A549 (cell line): ENCODE measurements around the gene SLC23A2. TPM values are rescaled to one million over a fixed set of nuclear protein-coding genes. Genes with fewer than 3 reads are reported as not detected.
A peak's percentile ranks its signal among the peaks of the same experiment; 100 is the strongest.

ENCODE experiments used
- ATAC-seq, 2 experiments: fragments of 200-7000 bp in 1 of 2; fragments of >200 bp in 1 of 2; cut with Nextera tagmentation in 1 of 2; cut with Tn5 transposase in 1 of 2; 3 replicates each; pipeline versions ENCODE4 v1.8.0 to v1.9.1; 2018 to 2020; ENCODE audit warnings: mild to moderate bottlenecking in 1 of 2, moderate library complexity in 1 of 2
- CTCF ChIA-PET: fragments of 300-600 bp; sonication (Branson Sonifier 250); formaldehyde crosslinking; extraction: SDS; loops from one replicate; lab custom pipeline; 2021; ENCODE audit warnings: antibody characterized with exemption, inconsistent platforms; lab: Yijun Ruan, JAX
- POLR2A ChIA-PET: fragments of 350-600 bp; formaldehyde crosslinking; extraction: SDS; loops from one replicate; lab custom pipeline; 2021; ENCODE audit warnings: antibody characterized with exemption, inconsistent platforms; lab: Yijun Ruan, JAX
- DNase-seq, 2 experiments: peaks; one replicate each; pipeline versions ENCODE4 v3.0.0 to v3.0.0-alpha.2; 2011 to 2016; ENCODE audit warnings: low read depth in 1 of 2, low spot score in 1 of 2
- FAIRE-seq: peaks from 2 replicates; lab custom pipeline; 2011; peaks lifted over from hg19 to GRCh38; lab: Jason Lieb, UNC
- H3K27ac ChIP-seq, 2 experiments: fragments of >200 bp; sonication (Bioruptor Twin); formaldehyde crosslinking; 3 replicates each; pipeline ENCODE4 v1.5.1; 2016 to 2017
- H3K4me1 ChIP-seq: fragments of >200 bp; sonication (Bioruptor Twin); formaldehyde crosslinking; 3 replicates; pipeline ENCODE4 v1.6.1; 2016
- H3K4me2 ChIP-seq: fragments of >200 bp; sonication (Bioruptor Twin); formaldehyde crosslinking; 3 replicates; pipeline ENCODE4 v1.6.1; 2016
- H3K4me3 ChIP-seq: fragments of >200 bp; sonication (Bioruptor Twin); formaldehyde crosslinking; 3 replicates; pipeline ENCODE4 v1.5.1; 2016
- H3K9me3 ChIP-seq: fragments of >200 bp; sonication (Bioruptor Twin); formaldehyde crosslinking; 3 replicates; pipeline ENCODE4 v1.6.1; 2016
- CBX2 ChIP-seq: fragments of 200-600 bp; sonication (generic); IDR thresholded peaks from 2 replicates; pipeline ENCODE4 v1.6.1; 2016; ENCODE audit warnings: low read depth, mild to moderate bottlenecking, borderline replicate concordance
- CEBPB ChIP-seq, 2 experiments: fragments of >200 bp in 1 of 2; sonication (Bioruptor Twin) in 1 of 2; formaldehyde crosslinking in 1 of 2; IDR thresholded peaks; 2 replicates each; pipeline ENCODE4 v1.6.1; 2012 to 2016
- CHD2 ChIP-seq: fragments of 150-350 bp; IDR thresholded peaks from 2 replicates; pipeline ENCODE4 v1.6.1; 2014; ENCODE audit warnings: low read length; ENCODE audit not compliant: partially characterized antibody
- CHD4 ChIP-seq: fragments of 200-600 bp; sonication (generic); IDR thresholded peaks from 2 replicates; pipeline ENCODE4 v1.6.1; 2016; ENCODE audit warnings: antibody characterized with exemption, mild to moderate bottlenecking, borderline replicate concordance
- CTCF ChIP-seq: fragments of >200 bp; sonication (Bioruptor Twin); formaldehyde crosslinking; IDR thresholded peaks from 3 replicates; pipeline ENCODE4 v1.5.1; 2016
- EHF ChIP-seq: fragments of 250-450 bp; sonication (Bioruptor Pico); IDR thresholded peaks from 2 replicates; pipeline ENCODE4 v1.5.0; 2020; ENCODE audit warnings: mild to moderate bottlenecking
- FOSB ChIP-seq: fragments of 250-450 bp; sonication (Bioruptor Pico); IDR thresholded peaks from 2 replicates; pipeline ENCODE4 v1.5.0; 2020; ENCODE audit warnings: mild to moderate bottlenecking, moderate library complexity
- FOXS1 ChIP-seq: fragments of 250-450 bp; sonication (Bioruptor Pico); IDR thresholded peaks from 2 replicates; pipeline ENCODE4 v1.5.0; 2020; ENCODE audit warnings: mild to moderate bottlenecking, moderate library complexity
- GATA3 ChIP-seq: IDR thresholded peaks from 2 replicates; pipeline ENCODE4 v1.6.1; 2012; ENCODE audit warnings: borderline replicate concordance
- JUN ChIP-seq, 2 experiments: fragments of >200 bp; sonication (Bioruptor Twin); formaldehyde crosslinking; IDR thresholded peaks; 2 replicates in 1 of 2; 3 replicates in 1 of 2; pipeline ENCODE4 v1.6.1; 2016 to 2017
- KDM5A ChIP-seq: fragments of 200-600 bp; sonication (generic); IDR thresholded peaks from 2 replicates; pipeline ENCODE4 v1.6.1; 2016; ENCODE audit warnings: antibody characterized with exemption, mild to moderate bottlenecking
- MAFK ChIP-seq: fragments of 450-650 bp; IDR thresholded peaks from 2 replicates; pipeline ENCODE4 v1.6.1; 2014; ENCODE audit not compliant: partially characterized antibody
- NR3C1 ChIP-seq: fragments of >200 bp; sonication (Bioruptor Twin); formaldehyde crosslinking; IDR thresholded peaks from 3 replicates; pipeline ENCODE4 v1.6.1; 2017
- POLR2A ChIP-seq: IDR thresholded peaks from 2 replicates; pipeline ENCODE4 v1.6.1; 2012; ENCODE audit warnings: mild to moderate bottlenecking, low read length
- RARB ChIP-seq: fragments of 250-450 bp; sonication (Bioruptor Pico); IDR thresholded peaks from 2 replicates; pipeline ENCODE4 v1.8.0; 2021; ENCODE audit warnings: mild to moderate bottlenecking, moderate library complexity
- REST ChIP-seq: fragments of 200-600 bp; sonication (generic); IDR thresholded peaks from 2 replicates; pipeline ENCODE4 v1.6.1; 2016; ENCODE audit warnings: antibody characterized with exemption, mild to moderate bottlenecking, moderate library complexity
- TFCP2L1 ChIP-seq: fragments of 250-450 bp; sonication (Bioruptor Pico); IDR thresholded peaks from 2 replicates; pipeline ENCODE4 v1.5.0; 2021; ENCODE audit warnings: mild to moderate bottlenecking
- ZFP36 ChIP-seq: fragments of 450-650 bp; IDR thresholded peaks from 2 replicates; pipeline ENCODE4 v1.6.1; 2014; ENCODE audit warnings: borderline replicate concordance; ENCODE audit not compliant: partially characterized antibody
- WGBS: methylation state at CpG from one replicate; pipeline ENCODE4 v1.1.6; 2017; ENCODE audit errors: missing lambda C conversion rate; 5-methylcytosine and 5-hydroxymethylcytosine counted together
- polyA plus RNA-seq, 4 experiments: library from polyadenylated mRNA; depleted of rRNA in 3 of 4; stranded (reverse); fragments of >200 nt; fragmentation: RNase III in 1 of 4; extraction: RNeasy Plus Mini Kit Qiagen cat#74134 plus additional on column Dnase treatment in 1 of 4; gene quantifications; 2 replicates in 3 of 4; 3 replicates in 1 of 4; pipeline ENCODE4 v1.2.3, GENCODE V29; 2011 to 2017

SLC23A2 gene
- polyA plus RNA-seq, 2 of the 4 experiments (the other 2 are of a cell fraction), result 13.1 to 47.8 TPM

- ChIA-PET POLR2A (no interaction called here), CTCF (interaction anchor here (0.7 to 1.2 kb wide), 5 partner anchors 8 to 169 kb away, joined by 3 to 4 read pairs (median 3); no protein-coding TSS in a partner anchor)
- H3K4me1 ChIP-seq, result no peaks in the 10 kb centered on the region
- TF ChIP-seq CHD2, result no peak
- no peak overlapping the region for H3K4me3 ChIP-seq
- DNase-seq, result no peak
- ATAC-seq, result no peak
- H3K9me3 ChIP-seq, result no peaks in the 10 kb centered on the region
- no peak overlapping the region for H3K27ac ChIP-seq
- 87% methylated on average over 7 of the region's 7 CpGs for WGBS
- FAIRE-seq, result no peak
- no peak overlapping the region for H3K4me2 ChIP-seq
Measured at GRCh38 chr20:4889446-4889845, 111.9 kb downstream of the SLC23A2 start.

GRCh38 chr20:4887586-4887985 is 113.7 kb downstream of the SLC23A2 start:
- no peak for DNase-seq
- FAIRE-seq, result peak; percentile 23
- Histone ChIP-seq H3K4me2 (no peak overlapping the region), H3K27ac (no peak overlapping the region), H3K4me3 (no peak overlapping the region), H3K9me3 (no peaks in the 10 kb centered on the region), H3K4me1 (no peaks in the 10 kb centered on the region)
- WGBS, result 86% methylated on average over 11 of the region's 11 CpGs
- no peak for ATAC-seq
- ChIA-PET POLR2A (no interaction called here), CTCF (no interaction called here)
- no peak for TF ChIP-seq ZFP36
- no peak for TF ChIP-seq CHD4
- TF ChIP-seq CBX2, result no peak
- no peak for TF ChIP-seq CTCF
- no peak for TF ChIP-seq KDM5A
- no peak for TF ChIP-seq JUN (IDR thresholded peaks at IDR 0.05)
- TF ChIP-seq NR3C1, result no peak
- no peak for TF ChIP-seq FOXS1 (CRISPR knock-in tag)
- TF ChIP-seq TFCP2L1, result no peak
- TF ChIP-seq RARB (CRISPR knock-in tag), result no peak
- TF ChIP-seq CEBPB (IDR thresholded peaks at IDR 0.05), result no peak
- no peak for TF ChIP-seq POLR2A
- TF ChIP-seq MAFK, result no peak
- TF ChIP-seq EHF (CRISPR knock-in tag), result no peak
- TF ChIP-seq GATA3, result no peak

DNA sequence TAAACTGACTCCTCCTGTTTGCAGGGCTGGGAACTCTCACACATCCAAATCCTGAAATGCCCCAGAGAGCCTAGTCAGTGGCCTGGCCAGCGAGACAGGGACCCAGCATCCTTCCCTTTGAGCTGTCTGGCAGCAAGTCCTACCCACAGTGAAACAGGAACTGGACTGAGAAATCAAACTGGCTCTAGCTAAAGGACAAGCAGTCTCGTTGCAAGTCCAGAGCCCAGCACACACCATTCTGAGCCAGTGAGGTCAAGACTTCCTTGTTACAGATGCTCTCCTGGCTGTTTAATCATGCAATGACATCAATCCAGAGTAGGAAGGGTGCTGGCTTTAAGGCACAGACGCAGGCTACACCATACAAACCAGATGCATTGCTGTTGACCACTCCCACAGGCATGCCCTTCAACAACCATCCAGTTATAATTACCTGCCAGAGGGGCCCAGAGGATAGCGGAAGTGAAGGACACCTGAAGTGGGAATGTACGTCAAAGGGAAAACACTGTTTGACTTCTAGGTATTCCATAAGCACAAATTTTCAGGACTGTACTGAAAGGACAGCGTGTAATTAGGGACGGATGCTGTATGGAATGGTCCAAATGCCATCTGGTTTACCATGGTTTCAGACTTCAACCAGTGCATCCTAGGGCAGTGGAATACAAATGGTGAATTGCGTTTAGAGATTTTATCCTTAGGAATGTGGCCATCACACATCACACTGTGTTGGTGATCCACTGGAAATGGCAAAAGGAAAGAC is 114.4 kb downstream of the SLC23A2 start:
- no peak overlapping the region for H3K27ac ChIP-seq
- FAIRE-seq (peak; percentile 56), ATAC-seq (no peak), DNase-seq (no peak)
- H3K9me3 ChIP-seq, result no peaks in the 10 kb centered on the region
- no peak overlapping the region for H3K4me2 ChIP-seq
- WGBS, result 91% methylated on average over 8 of the region's 8 CpGs
- no peaks in the 10 kb centered on the region for H3K4me1 ChIP-seq
- ChIA-PET POLR2A (no interaction called here), CTCF (interaction anchor here (0.7 to 1.3 kb wide), 2 partner anchors 21 to 69 kb away, joined by 3 to 5 read pairs; no protein-coding TSS in a partner anchor)
- TF ChIP-seq REST (peak; percentile 27; the same call in 1 of the 2 replicates), FOSB (CRISPR knock-in tag) (no peak), RARB (CRISPR knock-in tag) (no peak)
- no peak overlapping the region for H3K4me3 ChIP-seq
